PC-3 (cell line): ENCODE measurements around the gene SOX21. TPM values are rescaled to one million over a fixed set of nuclear protein-coding genes. Genes with fewer than 3 reads are reported as not detected.
"Not testable (repeated sequence)": the region's sequence is repeated elsewhere in the genome, so short reads cannot be mapped to it uniquely, and the experiment has no call there.

Source experiments
- ATAC-seq: fragments of 200-7000 bp; cut with Tn5 transposase; 2 replicates; pipeline ENCODE4 v1.9.1; 2020; ENCODE audit warnings: mild to moderate bottlenecking, moderate library complexity
- BruUV-seq: library from RNA; stranded (reverse); fragments of 400-500 nt; replicated peaks from 2 replicates; lab custom pipeline; 2021; lab: Mats Ljungman, UMichigan
- CTCF ChIA-PET: fragments of 300-600 bp; sonication (Branson Sonifier 250); formaldehyde crosslinking; loops from one replicate; lab custom pipeline; 2022; ENCODE audit warnings: antibody characterized with exemption; lab: Charles Lee
- POLR2A ChIA-PET: fragments of 300-600 bp; sonication (Branson Sonifier 250); formaldehyde crosslinking; loops from one replicate; lab custom pipeline; 2022; ENCODE audit warnings: antibody characterized with exemption; ENCODE audit not compliant: unreplicated experiment; lab: Charles Lee
- DNase-seq: peaks from one replicate; pipeline ENCODE4 v3.0.0-alpha.2; 2015
- H2AFZ ChIP-seq: fragments of 300-600 bp; sonication (generic); 2 replicates; pipeline ENCODE4 v1.6.0; 2016; ENCODE audit warnings: antibody characterized with exemption, low read length
- H3F3A ChIP-seq: fragments of 300-600 bp; sonication (generic); one replicate; pipeline ENCODE4 v1.6.0; 2017; ENCODE audit warnings: antibody characterized with exemption, low read length, control low read depth, mild to moderate bottlenecking; ENCODE audit not compliant: unreplicated experiment
- H3K27ac ChIP-seq: fragments of 300-600 bp; sonication (generic); 2 replicates; pipeline ENCODE4 v1.5.1; 2016; ENCODE audit warnings: mild to moderate bottlenecking, low read length
- H3K27me3 ChIP-seq: fragments of 300-600 bp; sonication (generic); 2 replicates; pipeline ENCODE4 v1.6.1; 2016; ENCODE audit warnings: low read length, mixed read lengths
- H3K36me3 ChIP-seq: fragments of 300-600 bp; sonication (generic); 2 replicates; pipeline ENCODE4 v1.6.1; 2016; ENCODE audit warnings: low read depth, mixed run types, low read length, mixed read lengths
- H3K4me1 ChIP-seq: fragments of 300-600 bp; sonication (generic); 2 replicates; pipeline ENCODE4 v1.5.1; 2016; ENCODE audit warnings: low read length; ENCODE audit not compliant: insufficient read depth
- H3K4me2 ChIP-seq: fragments of 300-600 bp; sonication (generic); 2 replicates; pipeline ENCODE4 v1.6.0; 2016; ENCODE audit warnings: low read length
- H3K4me3 ChIP-seq: fragments of 300-600 bp; sonication (generic); 2 replicates; pipeline ENCODE4 v1.5.1; 2016; ENCODE audit warnings: mild to moderate bottlenecking, low read length, mixed read lengths
- H3K79me2 ChIP-seq: fragments of 300-600 bp; sonication (generic); 2 replicates; pipeline ENCODE4 v1.6.1; 2017; ENCODE audit warnings: low read length, mixed read lengths
- H3K9ac ChIP-seq: fragments of 300-600 bp; sonication (generic); 2 replicates; pipeline ENCODE4 v1.6.0; 2016; ENCODE audit warnings: mild to moderate bottlenecking, low read length
- H3K9me2 ChIP-seq: fragments of 300-600 bp; sonication (generic); replicated peaks from 2 replicates; pipeline ENCODE4 v1.6.1; 2016; ENCODE audit warnings: mixed run types, low read length, mixed read lengths
- H3K9me3 ChIP-seq: fragments of 300-600 bp; sonication (generic); 2 replicates; pipeline ENCODE4 v1.6.1; 2016; ENCODE audit warnings: low read length, mixed read lengths
- H4K20me1 ChIP-seq: fragments of 300-600 bp; sonication (generic); 2 replicates; pipeline ENCODE4 v1.6.1; 2016; ENCODE audit warnings: low read length, mixed read lengths
- EZH2 ChIP-seq: fragments of 300-600 bp; sonication (generic); IDR thresholded peaks from one replicate; pipeline ENCODE4 v1.6.1; 2017; ENCODE audit warnings: antibody characterized with exemption, mild to moderate bottlenecking, low read length; ENCODE audit not compliant: unreplicated experiment
- EZH2phosphoT487 ChIP-seq: fragments of 300-600 bp; sonication (generic); IDR thresholded peaks from 2 replicates; pipeline ENCODE4 v1.6.1; 2018; ENCODE audit warnings: mild to moderate bottlenecking, antibody characterized with exemption, low read length, borderline replicate concordance
- intact Hi-C: fragments of 100-400 bp; cut with micrococcal nuclease; formaldehyde crosslinking; loops from 2 replicates; pipeline ENCODE4 v1.9.0; 2023
- total RNA-seq: library from RNA; depleted of rRNA; stranded (reverse); fragments of >200 nt; gene quantifications from 2 replicates; pipeline ENCODE4 v1.2.3, GENCODE V29; 2014
- TF ChIP-seq, protein P1 (sequence below): fragments of 300-600 bp; sonication (generic); conservative IDR thresholded peaks from 2 replicates; pipeline ENCODE4 v1.5.1; 2017; ENCODE audit warnings: antibody characterized with exemption, low read depth, mild to moderate bottlenecking, low read length

Gene SOX21
- total RNA-seq, 1 experiment from 2014 or later = 14.4 TPM

DNA sequence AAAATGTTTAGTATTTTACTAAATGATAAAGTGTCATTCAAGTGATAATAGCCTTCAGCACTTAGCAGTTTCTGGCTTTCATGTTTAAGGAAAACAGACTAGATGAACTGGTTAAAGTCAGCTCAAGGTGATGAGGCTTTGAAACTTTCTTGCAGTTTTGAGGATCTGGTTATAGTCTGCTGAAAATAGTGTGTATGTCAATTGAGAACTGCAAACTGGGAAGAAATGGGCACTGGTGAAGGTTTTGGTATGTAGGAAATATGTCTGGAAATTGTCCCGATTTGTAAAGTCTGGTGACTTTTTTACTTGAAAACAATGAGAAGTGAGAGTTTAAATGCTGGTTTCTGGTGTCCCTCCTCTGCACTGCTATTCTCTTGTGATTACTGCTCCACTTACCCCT lies 36.8 kb upstream of the SOX21 start:
- no peaks in the 10 kb centered on the region for H3K27me3 ChIP-seq
- H3K4me1 ChIP-seq = no peaks in the 10 kb centered on the region
- H3K9me3 ChIP-seq = no peaks in the 10 kb centered on the region
- H2AFZ ChIP-seq = no peak overlapping the region
- H3K4me3 ChIP-seq = no peak overlapping the region
- ATAC-seq (no peak), DNase-seq (no peak)
- BruUV-seq = no TSS peak
- intact Hi-C loops = no loop called here
- H3K27ac ChIP-seq = no peak overlapping the region
- H3K9ac ChIP-seq = no peak overlapping the region
- no peaks in the 10 kb centered on the region for H4K20me1 ChIP-seq
- H3K79me2 ChIP-seq = no peaks in the 10 kb centered on the region
- no peaks in the 10 kb centered on the region for H3K9me2 ChIP-seq
- H3K36me3 ChIP-seq = no peaks in the 10 kb centered on the region
- CTCF ChIA-PET = no interaction called here
- H3F3A ChIP-seq = no peaks in the 10 kb centered on the region
- POLR2A ChIA-PET = no interaction called here
- H3K4me2 ChIP-seq = no peak overlapping the region
- TF ChIP-seq EZH2phosphoT487 (no peak), EZH2 (no peak)
- TF ChIP-seq, protein P1, sequence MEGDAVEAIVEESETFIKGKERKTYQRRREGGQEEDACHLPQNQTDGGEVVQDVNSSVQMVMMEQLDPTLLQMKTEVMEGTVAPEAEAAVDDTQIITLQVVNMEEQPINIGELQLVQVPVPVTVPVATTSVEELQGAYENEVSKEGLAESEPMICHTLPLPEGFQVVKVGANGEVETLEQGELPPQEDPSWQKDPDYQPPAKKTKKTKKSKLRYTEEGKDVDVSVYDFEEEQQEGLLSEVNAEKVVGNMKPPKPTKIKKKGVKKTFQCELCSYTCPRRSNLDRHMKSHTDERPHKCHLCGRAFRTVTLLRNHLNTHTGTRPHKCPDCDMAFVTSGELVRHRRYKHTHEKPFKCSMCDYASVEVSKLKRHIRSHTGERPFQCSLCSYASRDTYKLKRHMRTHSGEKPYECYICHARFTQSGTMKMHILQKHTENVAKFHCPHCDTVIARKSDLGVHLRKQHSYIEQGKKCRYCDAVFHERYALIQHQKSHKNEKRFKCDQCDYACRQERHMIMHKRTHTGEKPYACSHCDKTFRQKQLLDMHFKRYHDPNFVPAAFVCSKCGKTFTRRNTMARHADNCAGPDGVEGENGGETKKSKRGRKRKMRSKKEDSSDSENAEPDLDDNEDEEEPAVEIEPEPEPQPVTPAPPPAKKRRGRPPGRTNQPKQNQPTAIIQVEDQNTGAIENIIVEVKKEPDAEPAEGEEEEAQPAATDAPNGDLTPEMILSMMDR = no peak

DNA sequence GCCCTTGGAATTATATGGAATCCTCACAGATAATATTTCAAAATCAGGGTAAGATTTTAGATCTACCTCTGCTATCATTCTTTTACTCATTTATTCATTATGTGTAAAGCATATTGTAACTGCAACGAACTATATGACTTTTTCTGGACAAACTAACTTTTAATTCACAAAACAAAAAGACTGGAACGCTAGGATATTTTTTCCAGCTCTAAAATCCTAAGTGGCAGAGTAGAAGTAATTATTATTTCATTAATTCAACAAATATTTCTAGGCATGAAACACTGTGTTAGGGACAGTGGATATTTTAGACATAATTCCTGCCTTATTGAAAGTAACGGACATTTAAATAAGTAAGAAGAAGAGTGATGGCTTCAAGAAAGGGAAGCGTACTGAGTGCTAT lies 26.9 kb upstream of the SOX21 start:
- ATAC-seq (no peak), DNase-seq (no peak)
- Histone ChIP-seq H3K4me3 (no peak overlapping the region), H3K4me2 (no peak overlapping the region), H3K4me1 (no peaks in the 10 kb centered on the region), H3K27ac (no peak overlapping the region), H3F3A (no peaks in the 10 kb centered on the region), H3K9me2 (no peaks in the 10 kb centered on the region), H3K79me2 (no peaks in the 10 kb centered on the region), H3K9ac (no peak overlapping the region), H4K20me1 (no peaks in the 10 kb centered on the region), H2AFZ (no peak overlapping the region), H3K9me3 (no peaks in the 10 kb centered on the region), H3K36me3 (no peaks in the 10 kb centered on the region), H3K27me3 (no peaks in the 10 kb centered on the region)
- CTCF ChIA-PET = no interaction called here
- POLR2A ChIA-PET = no interaction called here
- TF ChIP-seq EZH2phosphoT487 = no peak
- no peak for TF ChIP-seq EZH2
- TF ChIP-seq, protein P1 = no peak
- BruUV-seq = no TSS peak
- intact Hi-C loops = no loop called here

DNA sequence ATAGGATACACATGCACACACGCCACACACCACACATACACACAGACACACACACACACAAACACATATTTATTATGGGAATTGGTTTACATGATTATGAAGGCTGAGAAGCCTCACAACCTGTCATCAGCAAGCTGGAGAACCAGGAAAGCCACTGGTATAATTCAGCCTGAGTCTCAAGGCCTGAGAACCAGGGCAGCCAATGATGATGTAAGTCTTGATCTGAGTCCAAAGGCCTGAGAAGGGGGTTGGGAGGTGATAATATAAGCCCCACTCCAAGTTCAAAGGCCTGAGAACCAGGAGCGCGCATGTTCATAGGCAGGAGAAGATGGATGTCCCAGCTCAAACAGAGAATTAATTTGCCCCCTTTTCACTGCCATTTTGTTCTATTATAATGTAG lies 18.7 kb upstream of the SOX21 start:
- no peaks in the 10 kb centered on the region for H3K36me3 ChIP-seq
- no peaks in the 10 kb centered on the region for H3K4me1 ChIP-seq
- no peak for DNase-seq
- ChIA-PET POLR2A (no interaction called here), CTCF (no interaction called here)
- no peak for TF ChIP-seq EZH2phosphoT487
- TF ChIP-seq, protein P1 = no peak
- no peak for TF ChIP-seq EZH2
- H3K27ac ChIP-seq = no peak overlapping the region
- H3K9me2 ChIP-seq = no peaks in the 10 kb centered on the region
- H3K79me2 ChIP-seq = no peaks in the 10 kb centered on the region
- no peak overlapping the region for H3K4me2 ChIP-seq
- H2AFZ ChIP-seq = no peak overlapping the region
- H3F3A ChIP-seq = no peaks in the 10 kb centered on the region
- H3K9me3 ChIP-seq = no peaks in the 10 kb centered on the region
- H3K4me3 ChIP-seq = no peak overlapping the region
- ATAC-seq = no peak
- H4K20me1 ChIP-seq = no peaks in the 10 kb centered on the region
- H3K9ac ChIP-seq = no peak overlapping the region
- no TSS peak for BruUV-seq
- no peaks in the 10 kb centered on the region for H3K27me3 ChIP-seq
- intact Hi-C loops = no loop called here

DNA sequence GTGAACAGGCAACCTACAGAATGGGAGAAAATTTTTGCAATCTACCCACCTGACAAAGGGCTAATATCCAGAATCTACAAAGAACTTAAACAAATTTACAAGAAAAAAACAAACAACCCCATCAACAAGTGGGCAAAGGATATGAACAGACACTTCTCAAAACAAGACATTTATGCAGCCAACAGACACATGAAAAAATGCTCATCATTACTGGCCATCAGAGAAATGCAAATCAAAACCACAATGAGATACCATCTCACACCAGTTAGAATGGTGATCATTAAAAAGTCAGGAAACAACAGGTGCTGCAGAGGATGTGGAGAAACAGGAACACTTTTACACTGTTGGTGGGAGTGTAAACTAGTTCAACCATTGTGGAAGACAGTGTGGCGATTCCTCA lies 17.6 kb upstream of the SOX21 start:
- H3K4me2 ChIP-seq, POLR2A ChIA-PET, intact Hi-C loops, CTCF ChIA-PET, BruUV-seq, H3K27ac ChIP-seq, H3K9ac ChIP-seq, H3K9me3 ChIP-seq, H3K4me3 ChIP-seq, H3F3A ChIP-seq, H3K27me3 ChIP-seq, H2AFZ ChIP-seq, H3K4me1 ChIP-seq, DNase-seq, H3K79me2 ChIP-seq, ATAC-seq, H3K9me2 ChIP-seq, H3K36me3 ChIP-seq, H4K20me1 ChIP-seq: not testable (repeated sequence)
